CD4-positive, alpha-beta T cell (primary cell): ENCODE data around the gene LRRC46. TPM values are rescaled to one million over a fixed set of nuclear protein-coding genes. Genes with fewer than 3 reads are reported as not detected.

ENCODE experiments used
- ATAC-seq: fragments of 200-7000 bp; cut with Tn5 transposase; one replicate; pipeline ENCODE4 v1.10.0; 2022; ENCODE audit warnings: mild to moderate bottlenecking; ENCODE audit not compliant: poor library complexity
- CTCF ChIA-PET: fragments of 350-600 bp; sonication (Branson Sonifier 250); formaldehyde crosslinking; loops from one replicate; lab custom pipeline; 2021; ENCODE audit warnings: antibody characterized with exemption, inconsistent platforms; lab: Charles Lee
- POLR2A ChIA-PET: fragments of 350-600 bp; sonication (Branson Sonifier 250); formaldehyde crosslinking; loops from one replicate; lab custom pipeline; 2021; ENCODE audit warnings: antibody characterized with exemption, inconsistent platforms; lab: Charles Lee
- DNase-seq, 14 experiments: peaks; one replicate each; pipeline ENCODE4 v3.0.0-alpha.2; 2013 to 2020; ENCODE audit warnings: mixed read lengths in 2 of 14
- H3K27ac ChIP-seq, 2 donors: one replicate each; pipeline versions ENCODE4 v1.5.1 to v1.7.0; 2013; ENCODE audit warnings: low read length in 2 of 2, low read depth in 1 of 2, mild to moderate bottlenecking in 1 of 2
- H3K27me3 ChIP-seq, 2 experiments: 1 replicate in 1 of 2; 2 replicates in 1 of 2; pipeline versions ENCODE4 v1.6.1 to v1.7.0; 2013; ENCODE audit warnings: low read length in 2 of 2, control low read depth in 1 of 2, mild to moderate bottlenecking in 1 of 2, moderate library complexity in 1 of 2; ENCODE audit not compliant: insufficient read depth in 2 of 2, control insufficient read depth in 1 of 2
- H3K36me3 ChIP-seq: one replicate; pipeline ENCODE4 v1.6.1; 2013; ENCODE audit warnings: low read length, control low read depth; ENCODE audit not compliant: insufficient read depth
- H3K4me1 ChIP-seq: one replicate; pipeline ENCODE4 v1.6.1; 2013; ENCODE audit warnings: low read length, control low read depth; ENCODE audit not compliant: insufficient read depth
- H3K4me3 ChIP-seq: one replicate; pipeline ENCODE4 v1.5.1; 2013; ENCODE audit warnings: mild to moderate bottlenecking, low read length, moderate library complexity
- H3K9me3 ChIP-seq, 2 experiments: 1 replicate in 1 of 2; 2 replicates in 1 of 2; pipeline versions ENCODE4 v1.6.1 to v1.7.0; 2013; ENCODE audit warnings: low read length in 2 of 2, mild to moderate bottlenecking in 2 of 2, control low read depth in 1 of 2, moderate library complexity in 1 of 2; ENCODE audit not compliant: control insufficient read depth in 1 of 2, insufficient read depth in 1 of 2
- H3K27ac Mint-ChIP-seq: one replicate; pipeline ENCODE4 v1.8.0; 2020; ENCODE audit warnings: mixed read lengths
- H3K27me3 Mint-ChIP-seq: one replicate; pipeline ENCODE4 v1.8.0; 2021; ENCODE audit warnings: mixed read lengths
- H3K36me3 Mint-ChIP-seq: one replicate; pipeline ENCODE4 v1.8.0; 2021; ENCODE audit warnings: low read depth, mixed read lengths
- H3K4me1 Mint-ChIP-seq: one replicate; pipeline ENCODE4 v1.8.0; 2021; ENCODE audit warnings: low read depth, mixed read lengths
- H3K4me3 Mint-ChIP-seq: one replicate; pipeline ENCODE4 v1.8.0; 2020; ENCODE audit warnings: mild to moderate bottlenecking, mixed read lengths
- H3K9me3 Mint-ChIP-seq: one replicate; pipeline ENCODE4 v1.8.0; 2020; ENCODE audit warnings: mixed read lengths
- CTCF ChIP-seq: fragments of 200-600 bp; IDR thresholded peaks from one replicate; pipeline ENCODE4 v1.8.0; 2022; ENCODE audit warnings: antibody characterized with exemption, mild to moderate bottlenecking
- intact Hi-C, 2 experiments: fragments of 100-400 bp; cut with DNase I in 1 of 2; cut with micrococcal nuclease in 1 of 2; formaldehyde crosslinking; loops; one replicate each; pipeline versions ENCODE4 v1.15.1 to v1.9.0; 2023 to 2025; cut with DNase I, micrococcal nuclease
- total RNA-seq, 174 experiments: library from RNA in 2 of 174; stranded (reverse) in 2 of 174; gene quantifications; one replicate each; pipeline ENCODE4 v1.2.3 and lab custom pipeline; 2021 to 2026

LRRC46 gene
- total RNA-seq, 2 experiments from 2014 or later = 0.42 to 0.85 TPM

- intact Hi-C loops = no loop called here
Observed at GRCh38 chr17:47850692-47851573, 19.5 kb downstream of the LRRC46 start, which contains the start of gene SP6. SP6 (minus strand) TSS chr17:47851163; CDS start chr17:47848429, 2,734 bp downstream.

GRCh38 chr17:47851764-47852112 lies 20.3 kb downstream of the LRRC46 start:
- peak overlapping the region; percentile 65 for H3K4me3 Mint-ChIP-seq
- Histone ChIP-seq H3K4me3 (no peak overlapping the region), H3K36me3 (no peaks in the 10 kb centered on the region), H3K27me3 (peaks cover 63 to 79% of the 10 kb centered on the region in 2 experiments), H3K27ac (no peak overlapping the region), H3K9me3 (peaks cover 0 to 13% of the 10 kb centered on the region in 2 experiments), H3K4me1 (peaks cover 41% of the 10 kb centered on the region)
- POLR2A ChIA-PET = interaction anchor here (2.0 kb wide), 1 partner anchor 43 kb away, joined by 9 read pairs; the partner anchor contains the start of gene SP2
- intact Hi-C loops = no loop called here
- H3K27me3 Mint-ChIP-seq = peaks cover 84% of the 10 kb centered on the region
- H3K9me3 Mint-ChIP-seq = no peaks in the 10 kb centered on the region
- no peak for ATAC-seq
- H3K36me3 Mint-ChIP-seq = no peaks in the 10 kb centered on the region
- TF ChIP-seq CTCF = no peak
- peaks cover 23% of the 10 kb centered on the region for H3K4me1 Mint-ChIP-seq
- DNase-seq = no peak
- no peak overlapping the region for H3K27ac Mint-ChIP-seq
- CTCF ChIA-PET = interaction anchor here (1.2 to 2.8 kb wide), 4 partner anchors 9 to 119 kb away, joined by 3 to 11 read pairs (median 6); partner anchors contain the start of genes SCRN2 and TBX21

More at GRCh38 chr17:47850692-47851573, 19.5 kb downstream of the LRRC46 start, which contains the start of gene SP6:
- peaks cover 87% of the 10 kb centered on the region for H3K27me3 Mint-ChIP-seq
- POLR2A ChIA-PET = interaction anchor here (1.1 to 2.0 kb wide), 3 partner anchors 10 to 44 kb away, joined by 4 to 9 read pairs (median 5); partner anchors contain the start of genes SCRN2 and SP2
- no peak within 1 kb of the TSS for H3K27ac Mint-ChIP-seq
- Histone ChIP-seq H3K4me1 (peaks cover 46% of the 10 kb centered on the region), H3K36me3 (no peaks in the 10 kb centered on the region), H3K9me3 (peaks cover 0 to 13% of the 10 kb centered on the region in 2 experiments), H3K27me3 (peaks cover 71 to 88% of the 10 kb centered on the region in 2 experiments), H3K27ac (no peak within 1 kb of the TSS), H3K4me3 (peak within 1 kb of the TSS; percentile 35)
- no peaks in the 10 kb centered on the region for H3K9me3 Mint-ChIP-seq
- H3K4me3 Mint-ChIP-seq = peak within 1 kb of the TSS; percentile 65
- DNase-seq (peak; percentile 33 to 83 (median 64)), ATAC-seq (peak; percentile 82)
- no peak for TF ChIP-seq CTCF
- H3K36me3 Mint-ChIP-seq = no peaks in the 10 kb centered on the region
- CTCF ChIA-PET = interaction anchor here (1.2 to 2.1 kb wide), 3 partner anchors 10 to 118 kb away, joined by 3 to 6 read pairs (median 6); partner anchors contain the start of genes SCRN2 and TBX21
- peaks cover 24% of the 10 kb centered on the region for H3K4me1 Mint-ChIP-seq

- Mint-ChIP-seq H3K9me3 (no peaks in the 10 kb centered on the region), H3K4me3 (peak overlapping the region; percentile 55), H3K27me3 (peaks cover 83% of the 10 kb centered on the region), H3K27ac (no peak overlapping the region), H3K4me1 (peaks cover 17% of the 10 kb centered on the region), H3K36me3 (no peaks in the 10 kb centered on the region)
- Histone ChIP-seq H3K27me3 (peaks cover 58 to 74% of the 10 kb centered on the region in 2 experiments), H3K27ac (no peak overlapping the region), H3K36me3 (no peaks in the 10 kb centered on the region), H3K4me3 (no peak overlapping the region), H3K4me1 (peaks cover 35% of the 10 kb centered on the region), H3K9me3 (peaks cover 0 to 13% of the 10 kb centered on the region in 2 experiments)
- CTCF ChIA-PET = interaction anchor here (1.2 to 2.8 kb wide), 4 partner anchors 9 to 119 kb away, joined by 3 to 11 read pairs (median 6); partner anchors contain the start of genes SCRN2 and TBX21
- DNase-seq (peak in 1 of 14 experiments; percentile 27), ATAC-seq (no peak)
- TF ChIP-seq CTCF = no peak
- POLR2A ChIA-PET = interaction anchor here (0.9 to 1.8 kb wide), 2 partner anchors 21 to 43 kb away, joined by 3 to 7 read pairs; partner anchors contain the start of genes LRRC46, MRPL10 and SP2
- intact Hi-C loops = no loop called here
Observed at GRCh38 chr17:47852113-47852949, 20.9 kb downstream of the LRRC46 start.
